ENCODE data around the gene TYMS.

The TYMS gene

GRCh38 chr18:635171-635570 lies 22.3 kb upstream of the TYMS start:
- H3K27me3 ChIP-seq (ENCODE audit: insufficient read depth, poor library complexity, severe bottlenecking): no peaks in the 10 kb centered on the region
- DNase-seq (ENCODE audit: low read depth in 1 of 2, low spot score in 1 of 2): no peak
- TF ChIP-seq REST (IDR thresholded peaks at IDR 0.05; ENCODE audit: insufficient replicate concordance, low read depth) (no peak), GABPA (IDR thresholded peaks at IDR 0.05; ENCODE audit: low read depth) (no peak), SPI1 (IDR thresholded peaks at IDR 0.05; ENCODE audit: borderline replicate concordance, low read depth) (no peak), POLR2AphosphoS5 (IDR thresholded peaks at IDR 0.05; ENCODE audit: low read depth) (no peak), CTCF (IDR thresholded peaks at IDR 0.05; ENCODE audit: insufficient read depth, low read length) (no peak)
- no peak overlapping the region for H3K27ac ChIP-seq (replicated peaks)
- H3K4me3 ChIP-seq (replicated peaks; ENCODE audit: insufficient read depth, low read length): no peak overlapping the region

- Histone ChIP-seq H3K27me3 (ENCODE audit: insufficient read depth, poor library complexity, severe bottlenecking) (no peaks in the 10 kb centered on the region), H3K4me3 (replicated peaks; ENCODE audit: insufficient read depth, low read length) (no peak overlapping the region), H3K27ac (replicated peaks) (no peak overlapping the region)
- TF ChIP-seq POLR2AphosphoS5 (IDR thresholded peaks at IDR 0.05; ENCODE audit: low read depth) (no peak), SPI1 (IDR thresholded peaks at IDR 0.05; ENCODE audit: borderline replicate concordance, low read depth) (no peak), CTCF (IDR thresholded peaks at IDR 0.05; ENCODE audit: insufficient read depth, low read length) (no peak), REST (IDR thresholded peaks at IDR 0.05; ENCODE audit: insufficient replicate concordance, low read depth) (no peak), GABPA (IDR thresholded peaks at IDR 0.05; ENCODE audit: low read depth) (no peak)
- DNase-seq (ENCODE audit: low read depth in 1 of 2, low spot score in 1 of 2): no peak
Observed at GRCh38 chr18:641224-641623, 16.2 kb upstream of the TYMS start.

GRCh38 chr18:644395-645004 lies 13.0 kb upstream of the TYMS start:
- no peaks in the 10 kb centered on the region for H3K27me3 ChIP-seq (ENCODE audit: insufficient read depth, poor library complexity, severe bottlenecking)
- TF ChIP-seq CTCF (IDR thresholded peaks at IDR 0.05; ENCODE audit: insufficient read depth, low read length) (no peak), POLR2AphosphoS5 (IDR thresholded peaks at IDR 0.05; ENCODE audit: low read depth) (no peak), SPI1 (IDR thresholded peaks at IDR 0.05; ENCODE audit: borderline replicate concordance, low read depth) (no peak), GABPA (IDR thresholded peaks at IDR 0.05; ENCODE audit: low read depth) (no peak), REST (IDR thresholded peaks at IDR 0.05; ENCODE audit: insufficient replicate concordance, low read depth) (no peak)
- H3K4me3 ChIP-seq (replicated peaks; ENCODE audit: insufficient read depth, low read length): no peak overlapping the region
- no peak overlapping the region for H3K27ac ChIP-seq (replicated peaks)
- DNase-seq (ENCODE audit: low read depth in 1 of 2, low spot score in 1 of 2): no peak
